Measurements from ENCODE around the gene RGS7.
"Not testable (repeated sequence)": the region's sequence is repeated elsewhere in the genome, so short reads cannot be mapped to it uniquely, and the experiment has no call there.

RGS7 gene

DNA sequence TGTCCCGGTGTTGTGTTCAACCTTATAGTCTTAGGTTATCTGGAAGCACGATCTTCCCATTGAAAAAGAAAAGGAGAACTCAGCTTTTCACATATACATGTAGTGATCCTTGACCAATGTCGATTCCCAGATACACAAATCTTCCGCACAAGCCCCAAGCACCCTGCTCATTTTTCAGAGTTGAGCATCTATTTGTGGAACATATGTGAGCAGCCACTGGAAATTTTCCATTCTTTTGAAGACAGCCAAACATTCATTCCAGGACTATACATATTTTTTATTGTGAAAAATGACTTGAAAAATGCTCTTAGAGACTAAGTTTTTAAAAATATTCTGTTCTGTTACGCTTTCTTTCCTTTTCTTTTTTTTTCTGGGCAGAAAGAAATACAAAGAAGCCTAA lies 371.9 kb downstream of the RGS7 start:
- H3K4me3 ChIP-seq (ENCODE audit: low read depth, low read length): no peak overlapping the region
- DNase-seq (ENCODE audit: low read depth): no peak
- TF ChIP-seq, protein P1, sequence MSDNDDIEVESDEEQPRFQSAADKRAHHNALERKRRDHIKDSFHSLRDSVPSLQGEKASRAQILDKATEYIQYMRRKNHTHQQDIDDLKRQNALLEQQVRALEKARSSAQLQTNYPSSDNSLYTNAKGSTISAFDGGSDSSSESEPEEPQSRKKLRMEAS (IDR thresholded peaks at IDR 0.05; ENCODE audit: low read depth, low read length): no peak
- no peak for TF ChIP-seq MYC (IDR thresholded peaks at IDR 0.05; ENCODE audit: low read depth, low read length)
- TF ChIP-seq POLR2A (IDR thresholded peaks at IDR 0.05; ENCODE audit: extremely low read depth, insufficient read length): no peak
- TF ChIP-seq, protein P2, sequence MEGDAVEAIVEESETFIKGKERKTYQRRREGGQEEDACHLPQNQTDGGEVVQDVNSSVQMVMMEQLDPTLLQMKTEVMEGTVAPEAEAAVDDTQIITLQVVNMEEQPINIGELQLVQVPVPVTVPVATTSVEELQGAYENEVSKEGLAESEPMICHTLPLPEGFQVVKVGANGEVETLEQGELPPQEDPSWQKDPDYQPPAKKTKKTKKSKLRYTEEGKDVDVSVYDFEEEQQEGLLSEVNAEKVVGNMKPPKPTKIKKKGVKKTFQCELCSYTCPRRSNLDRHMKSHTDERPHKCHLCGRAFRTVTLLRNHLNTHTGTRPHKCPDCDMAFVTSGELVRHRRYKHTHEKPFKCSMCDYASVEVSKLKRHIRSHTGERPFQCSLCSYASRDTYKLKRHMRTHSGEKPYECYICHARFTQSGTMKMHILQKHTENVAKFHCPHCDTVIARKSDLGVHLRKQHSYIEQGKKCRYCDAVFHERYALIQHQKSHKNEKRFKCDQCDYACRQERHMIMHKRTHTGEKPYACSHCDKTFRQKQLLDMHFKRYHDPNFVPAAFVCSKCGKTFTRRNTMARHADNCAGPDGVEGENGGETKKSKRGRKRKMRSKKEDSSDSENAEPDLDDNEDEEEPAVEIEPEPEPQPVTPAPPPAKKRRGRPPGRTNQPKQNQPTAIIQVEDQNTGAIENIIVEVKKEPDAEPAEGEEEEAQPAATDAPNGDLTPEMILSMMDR (IDR thresholded peaks at IDR 0.05; ENCODE audit: low read depth, low read length): no peak

DNA sequence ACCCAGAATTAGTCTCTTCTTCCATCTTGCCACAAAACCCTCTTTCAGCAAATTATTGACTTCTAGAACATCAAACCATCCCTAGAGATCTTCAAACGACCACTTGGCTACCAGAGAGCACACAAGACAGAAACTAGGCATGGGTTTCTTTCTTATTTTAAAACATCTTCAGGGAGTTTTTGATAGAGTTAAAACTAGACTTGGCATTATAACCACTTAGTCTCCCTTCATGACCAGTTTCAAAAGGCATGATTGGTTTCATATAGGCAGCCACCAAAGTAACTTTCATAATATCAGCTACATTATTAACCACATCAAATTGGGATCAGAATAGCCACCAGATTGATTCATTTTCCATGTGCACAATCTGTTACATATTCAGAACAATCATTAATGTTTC lies 376.7 kb downstream of the RGS7 start:
- TF ChIP-seq MYC (IDR thresholded peaks at IDR 0.05; ENCODE audit: low read depth, low read length) (no peak), POLR2A (IDR thresholded peaks at IDR 0.05; ENCODE audit: extremely low read depth, insufficient read length) (no peak)
- TF ChIP-seq, protein P1 (IDR thresholded peaks at IDR 0.05; ENCODE audit: low read depth, low read length): no peak
- TF ChIP-seq, protein P2 (IDR thresholded peaks at IDR 0.05; ENCODE audit: low read depth, low read length): no peak
- H3K4me3 ChIP-seq (ENCODE audit: low read depth, low read length): no peak overlapping the region
- DNase-seq (ENCODE audit: low read depth): no peak

DNA sequence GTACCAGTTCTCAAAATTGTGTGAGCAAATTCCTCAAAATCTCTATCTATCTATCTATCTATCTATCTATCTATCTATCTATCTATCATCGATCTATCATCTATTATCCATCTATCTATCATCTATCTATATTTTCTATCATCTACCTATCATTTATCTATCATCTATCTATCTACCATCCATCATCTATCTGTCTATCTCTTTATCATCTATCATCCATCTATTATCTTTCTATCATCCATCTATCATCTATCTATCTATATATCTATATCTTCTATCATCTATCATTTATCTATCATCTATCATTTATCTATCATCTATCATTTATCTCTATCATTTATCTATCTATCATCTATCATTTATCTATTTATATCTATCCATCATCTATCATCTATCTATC lies 380.3 kb downstream of the RGS7 start:
- TF ChIP-seq, protein P1 (IDR thresholded peaks at IDR 0.05; ENCODE audit: low read depth, low read length): no peak
- TF ChIP-seq POLR2A (IDR thresholded peaks at IDR 0.05; ENCODE audit: extremely low read depth, insufficient read length) (no peak), MYC (IDR thresholded peaks at IDR 0.05; ENCODE audit: low read depth, low read length) (no peak)
- TF ChIP-seq, protein P2 (IDR thresholded peaks at IDR 0.05; ENCODE audit: low read depth, low read length): no peak
- DNase-seq (ENCODE audit: low read depth): no peak
- no peak overlapping the region for H3K4me3 ChIP-seq (ENCODE audit: low read depth, low read length)

DNA sequence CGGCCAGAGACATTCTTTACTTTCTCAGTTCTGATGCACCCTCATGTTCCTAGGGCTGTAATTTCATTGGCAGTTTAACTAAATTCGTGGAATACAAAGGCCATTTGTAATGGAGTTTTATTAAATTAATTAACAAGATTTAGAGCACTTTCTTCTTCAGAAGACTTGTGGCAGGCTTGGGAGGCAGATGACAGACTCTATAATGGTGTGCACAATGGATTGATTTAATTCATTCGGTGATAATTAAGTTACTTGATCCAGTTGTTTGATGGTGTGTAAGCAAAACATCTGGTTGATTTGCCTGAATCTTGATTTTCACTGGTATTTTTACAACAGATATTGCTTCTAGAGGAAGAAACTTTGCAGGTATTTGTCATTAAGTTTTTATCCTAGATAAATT lies 383.1 kb downstream of the RGS7 start:
- DNase-seq (ENCODE audit: low read depth): no peak
- H3K4me3 ChIP-seq (ENCODE audit: low read depth, low read length): no peak overlapping the region
- TF ChIP-seq, protein P2 (IDR thresholded peaks at IDR 0.05; ENCODE audit: low read depth, low read length): no peak

DNA sequence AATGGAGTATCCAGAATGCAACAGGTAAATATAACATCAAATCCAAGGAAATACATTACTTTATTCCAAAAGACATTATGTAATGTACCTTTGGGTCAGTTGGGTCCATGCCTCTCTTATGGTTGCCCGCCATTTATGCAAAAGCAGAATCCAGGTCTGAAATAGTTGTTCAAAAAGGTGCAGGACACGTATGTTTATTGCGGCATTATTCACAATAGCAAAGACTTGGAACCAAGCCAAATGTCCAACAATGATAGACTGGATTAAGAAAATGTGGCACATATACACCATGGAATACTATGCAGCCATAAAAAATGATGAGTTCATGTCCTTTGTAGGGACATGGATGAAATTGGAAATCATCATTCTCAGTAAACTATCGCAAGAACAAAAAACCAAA lies 384.9 kb downstream of the RGS7 start:
- DNase-seq (ENCODE audit: low read depth); H3K4me3 ChIP-seq (ENCODE audit: low read depth, low read length): not testable (repeated sequence)

DNA sequence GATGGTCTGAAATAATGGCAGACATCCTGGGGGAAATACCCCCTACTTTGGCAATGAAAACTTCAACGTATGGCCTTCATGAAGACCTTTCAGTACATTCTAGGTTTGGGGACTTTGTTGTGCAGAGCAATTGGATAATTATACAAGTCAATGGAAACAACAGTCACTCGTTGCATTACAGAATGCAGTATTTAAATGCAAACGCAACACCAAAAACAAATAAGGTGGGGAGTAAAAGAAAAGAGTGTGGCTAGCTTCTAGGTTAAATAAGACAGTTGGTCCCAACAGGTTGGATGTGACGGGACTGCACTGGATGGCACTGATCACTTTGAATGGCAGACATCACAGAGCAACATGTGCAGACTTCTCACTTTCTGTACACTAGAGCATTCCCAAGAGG lies 386.8 kb downstream of the RGS7 start:
- TF ChIP-seq MYC (IDR thresholded peaks at IDR 0.05; ENCODE audit: low read depth, low read length) (no peak), POLR2A (IDR thresholded peaks at IDR 0.05; ENCODE audit: extremely low read depth, insufficient read length) (no peak)
- TF ChIP-seq, protein P1 (IDR thresholded peaks at IDR 0.05; ENCODE audit: low read depth, low read length): no peak
- TF ChIP-seq, protein P2 (IDR thresholded peaks at IDR 0.05; ENCODE audit: low read depth, low read length): no peak
- no peak for DNase-seq (ENCODE audit: low read depth)
- no peak overlapping the region for H3K4me3 ChIP-seq (ENCODE audit: low read depth, low read length)
